Body of pancreas (tissue), 4 donors: ENCODE results near the gene MAP4K4. TPM values are rescaled to one million over a fixed set of nuclear protein-coding genes. Genes with fewer than 3 reads are reported as not detected.

Source experiments
- ATAC-seq: fragments of 150-250 bp; one replicate; pipeline ENCODE4 v1.9.1; 2016
- DNase-seq, 4 donors: peaks; one replicate each; pipeline ENCODE4 v3.0.0-alpha.2; 2019
- H3K27ac ChIP-seq, 4 donors: fragments of 200-600 bp; sonication (generic); 1 replicate in 3 of 4; 2 replicates in 1 of 4; pipeline versions ENCODE4 v1.5.1 to v1.6.1; 2016 to 2019; ENCODE audit warnings: mild to moderate bottlenecking in 1 of 4, mixed read lengths in 1 of 4, moderate library complexity in 1 of 4
- H3K27me3 ChIP-seq, 2 donors: fragments of 200-600 bp; sonication (generic); one replicate each; pipeline ENCODE4 v1.6.0; 2016; ENCODE audit warnings: mild to moderate bottlenecking in 1 of 2
- H3K36me3 ChIP-seq, 2 donors: fragments of 200-600 bp; sonication (generic); replicated peaks in 1 of 2; 2 replicates each; pipeline ENCODE4 v1.5.1; 2016; ENCODE audit warnings: low read depth in 2 of 2; ENCODE audit not compliant: insufficient read depth in 1 of 2
- H3K4me1 ChIP-seq: fragments of 200-600 bp; sonication (generic); one replicate; pipeline ENCODE4 v1.6.0; 2016
- H3K4me3 ChIP-seq, 2 donors: fragments of 200-600 bp; sonication (generic); 1 replicate in 1 of 2; 2 replicates in 1 of 2; pipeline ENCODE4 v1.5.1; 2016 to 2019
- H3K9me3 ChIP-seq, 3 donors: fragments of 200-600 bp; sonication (generic); 1 replicate in 2 of 3; 2 replicates in 1 of 3; pipeline ENCODE4 v1.5.1; 2016
- CTCF ChIP-seq, 7 experiments: fragments of 450-650 bp in 4 of 7; fragments of 200-600 bp in 3 of 7; sonication (generic) in 3 of 7; IDR thresholded peaks; one replicate each; pipeline ENCODE4 v1.5.1; 2016 to 2019; ENCODE audit warnings: antibody characterized with exemption in 7 of 7
- POLR2A ChIP-seq, 3 donors: fragments of 450-650 bp; IDR thresholded peaks; one replicate each; pipeline ENCODE4 v1.6.1; 2016; ENCODE audit warnings: antibody characterized with exemption in 3 of 3, mild to moderate bottlenecking in 2 of 3
- WGBS, 2 donors: methylation state at CpG; one replicate each; pipeline ENCODE4 v1.1.5; 2017; 5-methylcytosine and 5-hydroxymethylcytosine counted together
- intact Hi-C: fragments of 100-400 bp; cut with DNase I; formaldehyde crosslinking; loops from one replicate; pipeline ENCODE4 v1.15.1; 2023
- total RNA-seq, 2 donors: library from RNA; depleted of rRNA; stranded (reverse); fragments of >200 nt; gene quantifications; one replicate each; pipeline ENCODE4 v1.1.0, GENCODE V29; 2016

Gene MAP4K4
- total RNA-seq, 2 donors from 2014 or later, result 22.1 to 25.1 TPM

- DNase-seq, result no peak
- Histone ChIP-seq H3K4me1 (peaks cover 34% of the 10 kb centered on the region), H3K36me3 (no peaks in the 10 kb centered on the region), H3K27me3 (no peaks in the 10 kb centered on the region), H3K4me3 (peak overlapping the region; percentile 10 to 53), H3K27ac (peak overlapping the region in 2 of 4 donors; percentile 55 to 75), H3K9me3 (no peaks in the 10 kb centered on the region)
- no peak for ATAC-seq
- TF ChIP-seq POLR2A (IDR thresholded peaks at IDR 0.05) (no peak), CTCF (IDR thresholded peaks at IDR 0.05) (no peak)
- intact Hi-C loops, result no loop called here
- WGBS, 2 donors, result 43 to 46% methylated on average over 16 of the region's 16 CpGs
Measured at GRCh38 chr2:101698844-101699754, 1.6 kb downstream of the MAP4K4 start.

GRCh38 chr2:101699755-101700461 is 2.4 kb downstream of the MAP4K4 start:
- H3K27me3 ChIP-seq, result no peaks in the 10 kb centered on the region
- ATAC-seq, result no peak
- TF ChIP-seq CTCF (IDR thresholded peaks at IDR 0.05), result no peak
- no peak for TF ChIP-seq POLR2A (IDR thresholded peaks at IDR 0.05)
- H3K36me3 ChIP-seq, result no peaks in the 10 kb centered on the region
- peak overlapping the region in 2 of 4 donors; percentile 5 to 75 for H3K27ac ChIP-seq
- peaks cover 34% of the 10 kb centered on the region for H3K4me1 ChIP-seq
- WGBS, 2 donors, result 56 to 71% methylated on average over 13 of the region's 13 CpGs
- no peak for DNase-seq
- H3K9me3 ChIP-seq, result no peaks in the 10 kb centered on the region
- no peak overlapping the region for H3K4me3 ChIP-seq
- intact Hi-C loops, result loop anchor here (10.0 kb wide), 1 partner anchor 115 kb away; no protein-coding TSS in a partner anchor

- DNase-seq (peak in 1 of 4 donors; percentile 24), ATAC-seq (no peak)
- peaks cover 48% of the 10 kb centered on the region for H3K4me1 ChIP-seq
- TF ChIP-seq CTCF (IDR thresholded peaks at IDR 0.05) (no peak), POLR2A (IDR thresholded peaks at IDR 0.05) (no peak)
- H3K4me3 ChIP-seq, result no peak overlapping the region
- 76 to 100% methylated on average over 1 of the region's 1 CpG for WGBS, 2 donors
- no peak overlapping the region for H3K27ac ChIP-seq
- intact Hi-C loops, result loop anchor here (10.0 kb wide), 1 partner anchor 111 kb away; no protein-coding TSS in a partner anchor
- H3K36me3 ChIP-seq, result no peaks in the 10 kb centered on the region
- H3K27me3 ChIP-seq, result no peaks in the 10 kb centered on the region
- no peaks in the 10 kb centered on the region for H3K9me3 ChIP-seq
Measured at GRCh38 chr2:101704046-101704466, 6.5 kb downstream of the MAP4K4 start.

- H3K27ac ChIP-seq, result no peak overlapping the region
- 68 to 76% methylated on average over 3 of the region's 3 CpGs for WGBS, 2 donors
- ATAC-seq, result no peak
- no peak for DNase-seq
- intact Hi-C loops, result loop anchor here (10.0 kb wide), 1 partner anchor 110 kb away; no protein-coding TSS in a partner anchor
- H3K27me3 ChIP-seq, result no peaks in the 10 kb centered on the region
- no peak overlapping the region for H3K4me3 ChIP-seq
- no peaks in the 10 kb centered on the region for H3K36me3 ChIP-seq
- TF ChIP-seq CTCF (IDR thresholded peaks at IDR 0.05), result no peak
- TF ChIP-seq POLR2A (IDR thresholded peaks at IDR 0.05), result no peak
- H3K4me1 ChIP-seq, result peaks cover 48% of the 10 kb centered on the region
- no peaks in the 10 kb centered on the region for H3K9me3 ChIP-seq
Measured at GRCh38 chr2:101704816-101705578, 7.5 kb downstream of the MAP4K4 start.
